ENCODE results near the gene NFKB2. TPM values are rescaled to one million over a fixed set of nuclear protein-coding genes. Genes with fewer than 3 reads are reported as not detected.

NFKB2 gene
- total and polyA plus RNA-seq, 2 of the 4 experiments (the other 2 are of a cell fraction): 16.1 to 32.3 TPM

DNA sequence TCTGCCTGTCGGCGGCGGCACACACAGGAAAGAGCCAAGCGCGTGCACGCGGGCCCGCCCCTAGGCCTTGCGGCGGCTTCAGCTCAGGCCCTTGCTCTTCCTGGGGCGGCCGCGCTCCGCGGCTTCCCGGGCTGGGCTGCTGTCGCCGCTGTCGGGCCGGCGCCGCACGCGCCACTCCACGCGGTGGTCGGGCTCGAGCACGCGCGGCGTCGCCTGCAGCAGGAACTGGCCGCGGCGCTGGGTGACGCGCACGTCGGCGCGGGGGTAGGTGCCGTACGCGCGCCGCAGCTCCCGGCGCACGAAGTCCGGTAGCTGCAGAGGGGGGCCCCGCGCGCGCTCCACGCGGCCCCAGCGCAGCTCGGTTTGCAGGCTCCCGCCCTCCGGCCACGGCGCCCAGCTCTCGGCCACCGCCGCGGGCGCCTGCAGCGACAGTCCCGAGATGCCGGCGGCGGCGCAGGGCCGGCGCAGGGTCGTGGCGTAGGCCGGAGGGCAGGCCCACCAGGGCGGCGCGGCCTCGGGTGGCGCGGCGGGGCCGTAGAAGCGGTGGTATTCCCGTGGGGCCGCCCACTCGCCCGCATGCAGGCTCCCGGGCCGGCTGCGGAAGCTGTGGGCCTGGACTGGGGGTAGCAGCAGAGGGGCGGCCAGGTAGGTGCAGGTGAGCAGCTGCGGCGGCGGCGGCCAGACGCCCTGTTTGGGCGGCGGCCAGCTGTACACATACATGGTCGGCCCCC is 55.0 kb downstream of the NFKB2 start:
- in situ Hi-C loops (cut with MboI; ENCODE audit: low sequenced_read_pairs) (no loop called here), dilution Hi-C loops (cut with HindIII; ENCODE audit: low sequenced_read_pairs, unreplicated experiment) (no loop called here), intact Hi-C loops (cut with micrococcal nuclease) (no loop called here)
- 0 out of 3 replicates have a peak overlapping the region, but pooled peaks have one; percentile 11 for H2BK15ac ChIP-seq (ENCODE audit: low read depth, low read length)
- ChIA-PET CTCF (interaction anchor here (0.5 kb wide), 1 partner anchor 814 kb away, joined by 3 read pairs; no protein-coding TSS in a partner anchor), POLR2A (ENCODE audit: unreplicated experiment) (no interaction called here)
- H2AFZ ChIP-seq (replicated peaks; ENCODE audit: low read length, poor library complexity): peak overlapping the region; percentile 99
- H3K4me2 ChIP-seq (ENCODE audit: low read depth, low read length): peak overlapping the region; percentile 97
- no peak overlapping the region for H2BK5ac ChIP-seq (ENCODE audit: low read depth, low read length, poor library complexity, severe bottlenecking)
- DNase-seq: peak; percentile 73
- H4K91ac ChIP-seq (ENCODE audit: insufficient read depth, low read depth, low read length): no peak overlapping the region; the same call in 1 of the 2 replicates
- H4K5ac ChIP-seq (ENCODE audit: low read depth, low read length): peak overlapping the region; percentile 77
- H2BK20ac ChIP-seq (ENCODE audit: low read depth, low read length): no peak overlapping the region
- peaks cover 4% of the 10 kb centered on the region in 2 experiments; a peak in 2 of 4 replicates for H3K79me1 ChIP-seq (ENCODE audit: low read depth in 1 of 2, low read length in 2 of 2)
- H3K9me3 ChIP-seq (ENCODE audit: control insufficient read depth, insufficient read depth, low read length): no peaks in the 10 kb centered on the region
- peak overlapping the region; percentile 34; the same call in 1 of the 2 replicates for H3K14ac ChIP-seq (replicated peaks; ENCODE audit: low read depth, low read length)
- peaks cover 9% of the 10 kb centered on the region for H3K4me1 ChIP-seq (ENCODE audit: control insufficient read depth, insufficient read depth, low read length)
- peak overlapping the region; percentile 61; the same call in 1 of the 2 replicates for H2AK5ac ChIP-seq (ENCODE audit: low read depth, low read length)
- H3K27me3 ChIP-seq (ENCODE audit: control insufficient read depth, insufficient read depth, low read length): no peaks in the 10 kb centered on the region; the same call in 1 of the 2 replicates
- peaks cover 13% of the 10 kb centered on the region; the same call in 1 of the 2 replicates for H3K9me1 ChIP-seq (ENCODE audit: insufficient read depth, low read length)
- no peaks in the 10 kb centered on the region for H3K36me3 ChIP-seq (ENCODE audit: control insufficient read depth, insufficient read depth, low read length)
- 1% methylated on average over 74 of the region's 104 CpGs; no CpG with 5 or more reads in 1 of the 2 experiments for WGBS, 2 experiments (ENCODE audit: extremely low coverage in 2 of 2, insufficient read length in 1 of 2)
- peak overlapping the region; percentile 11; the same call in 1 of the 2 replicates for H3K23ac ChIP-seq (ENCODE audit: low read depth, low read length)
- H3K4me3 ChIP-seq (ENCODE audit: insufficient read depth, low read depth, low read length): peak overlapping the region; percentile 66
- BruUV-seq (replicated peaks): no TSS peak
- peak; percentile 88 for ATAC-seq (ENCODE audit: low read depth)
- H4K20me1 ChIP-seq (ENCODE audit: insufficient read depth, low read length): no peaks in the 10 kb centered on the region; the same call in 1 of the 2 replicates
- peak overlapping the region; percentile 70 to 98 for H4K8ac ChIP-seq (ENCODE audit: low read depth in 2 of 2, low read length in 2 of 2)
- peak overlapping the region; percentile 70 for H2AK9ac ChIP-seq (replicated peaks; ENCODE audit: low read depth, low read length, poor library complexity)
- H3K56ac ChIP-seq (ENCODE audit: extremely low read depth, insufficient read depth, low read length): no peak overlapping the region
- no peak overlapping the region; the same call in 1 of the 2 replicates for H3K27ac ChIP-seq (ENCODE audit: insufficient read depth, low read length)
- peak overlapping the region; percentile 47 for H3K4ac ChIP-seq (ENCODE audit: low read depth, low read length)
- H3K18ac ChIP-seq (ENCODE audit: low read depth, low read length): no peak overlapping the region
- no peak overlapping the region; the same call in 1 of the 2 replicates for H2BK120ac ChIP-seq (ENCODE audit: low read depth, low read length)
- peak overlapping the region; percentile 70 for H3K9ac ChIP-seq (ENCODE audit: low read depth, low read length)
- TF ChIP-seq POLR2A (IDR thresholded peaks at IDR 0.05; ENCODE audit: low read depth, low read length) (no peak), MAZ (IDR thresholded peaks at IDR 0.05; ENCODE audit: borderline replicate concordance, low read depth, low read length) (peak; percentile 40; the same call in 1 of the 2 replicates), CEBPB (IDR thresholded peaks at IDR 0.05; ENCODE audit: low read depth, low read length) (no peak), NFE2L2 (IDR thresholded peaks at IDR 0.05; ENCODE audit: low read depth, low read length) (no peak), BHLHE40 (IDR thresholded peaks at IDR 0.05; ENCODE audit: low read depth, low read length) (peak; percentile 44; the same call in 1 of the 2 replicates), RAD21 (IDR thresholded peaks at IDR 0.05; ENCODE audit: low read length) (no peak), FOS (IDR thresholded peaks at IDR 0.05; ENCODE audit: low read depth, low read length) (no peak), SMC3 (IDR thresholded peaks at IDR 0.05; ENCODE audit: low read depth, low read length) (no peak), MXI1 (IDR thresholded peaks at IDR 0.05; ENCODE audit: borderline replicate concordance, low read depth, low read length) (peak; percentile 79; the same call in 1 of the 2 replicates), MAFK (IDR thresholded peaks at IDR 0.05; ENCODE audit: low read depth, low read length) (no peak)
- TF ChIP-seq, protein P1, sequence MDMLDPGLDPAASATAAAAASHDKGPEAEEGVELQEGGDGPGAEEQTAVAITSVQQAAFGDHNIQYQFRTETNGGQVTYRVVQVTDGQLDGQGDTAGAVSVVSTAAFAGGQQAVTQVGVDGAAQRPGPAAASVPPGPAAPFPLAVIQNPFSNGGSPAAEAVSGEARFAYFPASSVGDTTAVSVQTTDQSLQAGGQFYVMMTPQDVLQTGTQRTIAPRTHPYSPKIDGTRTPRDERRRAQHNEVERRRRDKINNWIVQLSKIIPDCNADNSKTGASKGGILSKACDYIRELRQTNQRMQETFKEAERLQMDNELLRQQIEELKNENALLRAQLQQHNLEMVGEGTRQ (IDR thresholded peaks at IDR 0.05; ENCODE audit: low read depth, low read length): peak; percentile 20; the same call in 1 of the 2 replicates
- TF ChIP-seq, protein P2, sequence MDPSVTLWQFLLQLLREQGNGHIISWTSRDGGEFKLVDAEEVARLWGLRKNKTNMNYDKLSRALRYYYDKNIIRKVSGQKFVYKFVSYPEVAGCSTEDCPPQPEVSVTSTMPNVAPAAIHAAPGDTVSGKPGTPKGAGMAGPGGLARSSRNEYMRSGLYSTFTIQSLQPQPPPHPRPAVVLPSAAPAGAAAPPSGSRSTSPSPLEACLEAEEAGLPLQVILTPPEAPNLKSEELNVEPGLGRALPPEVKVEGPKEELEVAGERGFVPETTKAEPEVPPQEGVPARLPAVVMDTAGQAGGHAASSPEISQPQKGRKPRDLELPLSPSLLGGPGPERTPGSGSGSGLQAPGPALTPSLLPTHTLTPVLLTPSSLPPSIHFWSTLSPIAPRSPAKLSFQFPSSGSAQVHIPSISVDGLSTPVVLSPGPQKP (IDR thresholded peaks at IDR 0.05; ENCODE audit: borderline replicate concordance, low read depth, low read length): no peak
- TF ChIP-seq, protein P3, sequence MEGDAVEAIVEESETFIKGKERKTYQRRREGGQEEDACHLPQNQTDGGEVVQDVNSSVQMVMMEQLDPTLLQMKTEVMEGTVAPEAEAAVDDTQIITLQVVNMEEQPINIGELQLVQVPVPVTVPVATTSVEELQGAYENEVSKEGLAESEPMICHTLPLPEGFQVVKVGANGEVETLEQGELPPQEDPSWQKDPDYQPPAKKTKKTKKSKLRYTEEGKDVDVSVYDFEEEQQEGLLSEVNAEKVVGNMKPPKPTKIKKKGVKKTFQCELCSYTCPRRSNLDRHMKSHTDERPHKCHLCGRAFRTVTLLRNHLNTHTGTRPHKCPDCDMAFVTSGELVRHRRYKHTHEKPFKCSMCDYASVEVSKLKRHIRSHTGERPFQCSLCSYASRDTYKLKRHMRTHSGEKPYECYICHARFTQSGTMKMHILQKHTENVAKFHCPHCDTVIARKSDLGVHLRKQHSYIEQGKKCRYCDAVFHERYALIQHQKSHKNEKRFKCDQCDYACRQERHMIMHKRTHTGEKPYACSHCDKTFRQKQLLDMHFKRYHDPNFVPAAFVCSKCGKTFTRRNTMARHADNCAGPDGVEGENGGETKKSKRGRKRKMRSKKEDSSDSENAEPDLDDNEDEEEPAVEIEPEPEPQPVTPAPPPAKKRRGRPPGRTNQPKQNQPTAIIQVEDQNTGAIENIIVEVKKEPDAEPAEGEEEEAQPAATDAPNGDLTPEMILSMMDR (conservative IDR thresholded peaks at IDR 0.05; ENCODE audit: low read depth, low read length): no peak

All from IMR-90 (cell line).